Muscle of back (tissue), 11 donors: ENCODE data around the gene PDLIM7. TPM values are rescaled to one million over a fixed set of nuclear protein-coding genes. Genes with fewer than 3 reads are reported as not detected.

ENCODE experiments used
- DNase-seq, 3 donors: peaks; one replicate each; pipeline versions ENCODE4 v3.0.0 to v3.0.0-alpha.2; 2013
- polyA plus RNA-seq, 10 donors: library from polyadenylated mRNA; unstranded; fragments of 120-200 nt; gene quantifications; one replicate each; pipeline ENCODE4 v1.2.1, GENCODE V29; 2013; ENCODE audit not compliant: insufficient read length in 10 of 10

Gene PDLIM7
- polyA plus RNA-seq, 10 donors: 167 to 339 (median 246) TPM

DNA sequence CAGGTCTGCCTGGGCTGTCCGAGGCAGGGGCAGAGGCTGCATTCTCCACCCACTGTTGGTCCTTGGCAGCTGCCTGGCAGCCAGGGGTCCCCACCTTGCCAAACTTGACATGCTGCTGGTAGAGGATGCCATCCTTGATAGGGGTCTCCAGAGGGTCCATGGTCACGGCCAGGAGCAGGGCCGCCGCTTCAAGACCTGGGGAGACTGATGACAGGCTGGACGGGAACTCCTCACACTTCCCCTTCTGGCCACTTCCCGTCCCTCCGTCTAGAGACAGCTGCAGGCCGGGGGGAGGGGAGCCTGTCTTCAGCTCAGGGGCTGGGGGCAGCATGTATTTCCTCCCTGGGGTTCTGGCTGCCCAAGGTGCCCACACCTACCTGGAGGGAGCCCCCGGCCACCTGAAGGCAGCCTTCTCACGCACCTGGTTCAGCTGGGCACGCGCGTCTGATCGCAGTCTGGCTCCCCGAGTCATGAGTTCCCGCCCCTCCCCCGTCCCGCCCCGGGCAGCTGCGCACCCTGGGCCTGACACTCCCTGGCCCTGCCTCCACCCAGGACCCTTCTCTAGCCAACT lies 12.1 kb upstream of the PDLIM7 start, which contains the start of gene DOK3:
Gene DOK3 (minus strand): TSS at position 446 of the 571 bp plus-strand sequence. CDS start 286 bp downstream, at position 160.
- peak in 1 of 3 donors; percentile 64 for DNase-seq

DNA sequence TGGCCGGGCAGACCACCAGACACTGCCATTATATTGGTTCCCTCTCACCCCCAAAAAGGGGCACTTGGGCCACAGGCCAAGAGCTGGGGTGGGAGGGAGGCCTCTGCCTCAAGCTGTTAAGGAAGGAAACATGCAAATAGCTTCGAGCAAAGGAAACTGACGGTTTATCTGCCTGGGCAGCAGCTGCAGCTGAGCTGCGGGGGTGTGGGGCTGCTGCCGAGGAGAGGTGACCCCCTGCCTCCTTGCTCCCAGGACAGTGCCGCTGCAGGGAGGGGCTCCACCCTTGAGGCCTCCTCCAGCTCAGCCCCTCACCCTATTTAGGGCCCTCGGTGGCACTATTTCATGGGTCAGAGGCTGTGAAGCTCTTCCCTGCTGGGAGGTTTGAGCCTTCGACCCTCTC lies 11.4 kb upstream of the PDLIM7 start:
- DNase-seq: no peak

DNA sequence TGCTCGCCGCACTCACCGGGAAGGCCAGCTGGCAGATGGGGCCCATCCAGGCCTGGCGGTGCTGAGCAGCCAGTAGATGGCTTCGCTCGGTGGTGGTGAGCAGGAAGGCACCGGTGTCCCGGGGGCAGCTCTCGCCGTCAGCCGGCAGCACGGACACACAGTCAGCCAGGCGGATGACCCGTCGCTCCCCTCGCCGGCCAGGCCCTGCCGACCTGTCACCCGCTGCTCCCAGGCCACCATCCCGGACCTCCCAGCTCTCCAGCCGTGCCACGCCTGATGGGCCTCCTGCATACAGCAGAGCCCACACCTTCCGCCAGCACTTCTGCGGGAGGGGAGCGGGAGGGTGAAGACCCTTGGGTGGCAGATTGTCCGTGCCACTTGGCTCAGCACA lies 10.8 kb upstream of the PDLIM7 start:
- no peak for DNase-seq

DNA sequence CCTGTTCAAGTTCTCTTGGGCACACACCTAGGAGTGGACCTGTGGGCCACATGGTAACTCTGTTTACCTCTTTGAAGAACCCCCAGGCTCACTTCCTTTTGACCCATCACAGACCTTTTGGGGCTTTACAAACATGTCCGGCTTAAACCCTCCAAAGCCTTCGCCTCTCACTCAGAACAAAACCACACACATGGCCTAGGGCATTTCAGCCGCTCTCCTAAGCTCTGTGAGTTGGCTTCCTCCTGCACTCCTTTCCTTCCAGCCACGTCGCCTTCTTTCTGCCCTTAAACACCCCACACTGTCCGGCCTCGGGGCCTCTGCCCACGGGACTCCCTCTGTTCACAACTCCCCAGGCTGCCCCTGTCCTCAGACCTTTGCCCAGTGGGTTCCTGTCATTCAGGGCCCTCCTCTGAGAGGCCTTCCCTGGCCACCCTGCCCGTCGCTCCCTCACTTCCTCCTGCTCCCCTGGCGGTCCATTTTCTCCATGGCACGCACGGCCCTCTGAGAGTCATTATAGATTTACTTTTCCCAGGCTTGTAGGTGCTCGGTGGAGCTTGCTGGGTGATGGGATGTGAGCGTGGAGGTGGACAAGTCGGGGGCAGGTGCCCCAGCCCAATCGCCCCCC lies 10.3 kb upstream of the PDLIM7 start:
- no peak for DNase-seq

DNA sequence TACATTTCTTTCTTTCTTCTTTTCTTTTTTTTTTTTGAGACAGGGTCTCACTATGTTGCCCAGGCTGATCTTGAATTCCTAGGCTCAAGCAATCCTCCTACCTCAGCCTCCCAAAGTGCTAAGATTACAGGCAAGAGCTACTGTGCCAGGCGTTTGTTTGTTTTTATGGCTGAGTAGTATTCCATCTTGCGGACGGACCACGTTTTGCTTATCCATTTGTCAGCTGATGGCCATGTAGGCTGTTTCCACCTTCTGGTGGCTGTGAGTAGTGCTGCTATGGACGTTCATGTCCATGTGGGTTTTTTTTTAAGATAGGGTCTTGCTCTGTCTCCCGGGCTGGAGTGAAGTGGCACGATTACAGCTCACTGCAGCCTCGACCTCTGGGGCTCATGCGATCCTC lies 9.8 kb upstream of the PDLIM7 start:
- DNase-seq: no peak

DNA sequence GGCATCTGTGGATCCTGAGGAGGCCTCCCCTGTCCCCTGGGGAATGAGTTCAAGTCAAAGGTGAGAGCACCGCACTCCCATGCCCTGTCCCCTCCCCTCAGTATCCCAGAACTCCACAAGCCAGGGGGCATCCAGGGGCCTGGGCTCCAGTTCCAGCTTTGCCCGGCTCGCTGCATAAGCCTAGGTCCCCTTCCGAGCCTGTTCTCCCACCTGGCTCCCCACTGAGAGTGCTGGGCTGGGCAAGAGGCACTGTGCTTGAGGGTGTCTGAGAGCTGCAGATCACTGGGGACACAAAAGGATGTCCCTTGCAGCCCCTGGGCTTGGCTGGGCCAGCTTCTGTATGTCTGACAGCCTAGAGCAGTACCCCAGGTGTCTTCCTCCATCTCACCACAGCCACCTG lies 7.7 kb upstream of the PDLIM7 start:
- no peak for DNase-seq

DNA sequence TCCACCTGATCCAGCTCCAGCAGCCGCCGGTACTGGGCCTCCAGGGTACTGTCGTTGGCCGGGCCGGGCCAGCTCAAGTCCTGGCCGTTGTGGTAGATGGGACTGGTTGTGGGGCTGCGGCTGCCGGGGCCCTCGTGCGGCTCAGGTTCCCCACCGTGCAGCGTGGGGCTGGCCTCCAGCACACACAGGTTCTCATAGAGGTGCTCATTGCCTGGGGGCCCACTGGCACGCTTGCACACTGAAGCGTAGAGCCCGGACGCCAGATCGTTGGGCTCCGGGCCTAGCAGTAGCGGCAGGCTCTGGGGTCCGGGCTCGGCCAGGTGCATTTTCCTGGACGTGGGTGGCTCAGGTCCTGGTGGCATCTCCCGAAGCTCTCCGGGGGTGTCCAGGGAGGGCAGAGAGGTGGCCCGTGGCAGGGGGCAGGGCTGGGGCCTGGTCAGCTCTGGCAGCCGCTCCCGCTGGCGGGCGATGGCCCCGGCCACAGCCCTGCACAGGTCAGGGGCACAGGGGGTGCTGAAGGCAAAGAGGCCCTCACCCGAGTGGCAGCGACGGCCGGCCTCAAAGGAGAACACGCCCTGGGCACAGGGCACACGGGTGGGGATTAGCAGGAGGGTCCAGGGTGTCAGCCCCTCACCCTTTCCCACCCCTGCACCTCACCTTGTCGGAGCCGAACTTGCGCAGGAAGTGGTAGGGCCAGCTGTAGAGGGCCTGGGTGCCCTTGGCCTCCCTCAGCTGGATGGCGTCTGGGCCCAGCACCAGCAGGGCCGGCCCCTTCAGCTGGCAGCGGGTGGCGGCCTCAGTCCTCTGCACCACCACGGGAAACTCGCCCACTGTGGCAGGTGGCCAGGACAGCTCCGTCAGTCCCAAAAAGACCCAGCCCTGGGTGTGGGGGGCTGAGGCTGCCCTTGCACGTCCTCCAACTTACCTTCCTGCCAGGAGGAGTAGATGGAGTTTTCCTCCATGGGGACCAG lies 7.0 kb upstream of the PDLIM7 start:
- no peak for DNase-seq

DNA sequence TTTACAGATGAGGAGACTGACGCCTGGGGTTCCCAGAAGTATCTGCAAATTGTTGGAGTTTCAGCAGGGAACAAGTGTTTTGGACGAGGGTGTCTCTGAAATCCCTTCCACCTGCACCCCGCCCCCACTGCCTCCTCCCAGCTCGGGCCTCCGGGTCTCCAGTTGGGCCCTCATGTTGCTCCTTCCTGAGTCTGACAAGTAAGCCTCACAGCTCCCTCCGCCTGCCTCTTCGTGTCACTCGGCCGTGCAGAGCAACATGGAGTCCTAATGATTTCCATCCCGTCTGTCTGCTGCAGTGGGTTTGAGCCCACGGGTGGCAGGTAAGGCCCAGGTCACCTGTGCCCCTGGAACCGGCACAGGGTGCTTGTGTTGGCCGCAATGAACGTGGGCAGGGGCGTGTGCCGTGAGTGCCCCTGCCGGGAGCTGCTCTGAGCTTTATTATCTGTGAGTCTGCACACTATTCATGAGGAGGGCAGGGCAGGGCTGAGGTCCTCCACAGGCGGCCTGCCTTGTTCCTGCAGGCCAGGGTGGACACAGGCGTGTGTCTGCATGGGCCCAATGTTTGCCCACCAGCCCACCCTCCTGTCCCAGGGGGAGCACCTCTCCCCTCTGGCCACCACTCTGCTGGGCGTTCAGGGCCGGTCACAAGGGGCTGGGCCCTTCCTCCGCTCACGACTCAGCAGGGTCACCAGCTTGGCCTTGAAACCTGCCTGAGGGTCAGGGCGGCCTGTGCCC lies 6.1 kb upstream of the PDLIM7 start:
- no peak for DNase-seq

DNA sequence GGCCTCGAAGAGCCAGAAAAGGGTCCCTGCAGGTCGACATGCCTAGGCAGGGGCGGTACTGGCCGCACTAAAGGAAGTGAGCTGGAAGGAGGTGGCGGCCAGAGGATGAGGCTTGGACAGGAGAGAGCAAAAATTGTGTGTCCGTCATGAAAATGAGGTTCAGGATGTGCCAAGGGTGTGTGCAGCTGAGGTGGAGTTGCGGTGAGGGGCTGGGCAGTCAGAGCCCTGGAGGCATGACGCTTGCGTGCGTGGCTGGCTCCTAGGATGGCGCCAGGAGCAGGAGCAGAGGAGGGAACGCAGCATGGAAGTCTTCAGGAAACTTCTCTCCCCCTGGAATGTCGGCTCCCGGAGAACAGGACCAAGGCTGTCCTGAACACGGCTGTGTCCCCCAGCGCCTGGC lies 5.5 kb upstream of the PDLIM7 start:
- no peak for DNase-seq

DNA sequence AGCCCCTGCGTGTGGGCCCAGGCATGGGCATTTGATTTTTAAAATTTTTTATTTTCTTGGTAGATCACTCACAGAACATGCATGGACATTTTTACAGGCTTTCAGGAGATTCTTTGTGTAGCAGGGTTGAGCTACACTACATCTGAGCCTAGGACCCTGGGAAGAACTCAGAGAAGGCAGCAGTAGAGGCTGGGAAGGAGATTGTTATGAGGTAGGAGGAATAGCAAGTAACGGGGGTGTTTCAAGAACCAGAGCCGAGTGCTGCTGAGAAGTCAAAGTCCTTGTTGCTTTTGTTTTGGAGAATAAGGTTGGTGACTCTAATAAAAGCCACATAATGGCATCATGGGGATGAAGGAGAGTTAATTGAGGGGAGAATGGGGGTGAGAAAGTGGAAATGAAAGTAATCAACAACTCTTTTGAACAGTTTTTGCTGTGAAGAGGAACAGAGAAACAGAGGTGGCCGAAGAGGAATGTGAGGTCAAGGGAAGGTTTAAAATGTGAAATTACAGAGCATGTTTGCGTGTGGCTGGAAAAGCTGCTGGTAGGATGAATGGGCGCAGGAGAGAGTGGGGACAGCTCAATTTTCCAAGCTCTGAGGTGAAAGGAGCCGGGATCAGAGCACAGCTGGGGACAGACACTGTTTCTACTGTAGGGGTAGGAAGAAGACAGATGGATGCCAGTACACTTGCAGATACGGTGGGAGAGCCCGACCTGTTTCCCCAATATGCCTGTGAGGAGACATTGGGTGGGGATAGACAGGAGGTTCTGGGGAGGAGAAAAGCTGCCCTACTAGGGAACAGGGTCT lies 4.7 kb upstream of the PDLIM7 start:
- no peak for DNase-seq

DNA sequence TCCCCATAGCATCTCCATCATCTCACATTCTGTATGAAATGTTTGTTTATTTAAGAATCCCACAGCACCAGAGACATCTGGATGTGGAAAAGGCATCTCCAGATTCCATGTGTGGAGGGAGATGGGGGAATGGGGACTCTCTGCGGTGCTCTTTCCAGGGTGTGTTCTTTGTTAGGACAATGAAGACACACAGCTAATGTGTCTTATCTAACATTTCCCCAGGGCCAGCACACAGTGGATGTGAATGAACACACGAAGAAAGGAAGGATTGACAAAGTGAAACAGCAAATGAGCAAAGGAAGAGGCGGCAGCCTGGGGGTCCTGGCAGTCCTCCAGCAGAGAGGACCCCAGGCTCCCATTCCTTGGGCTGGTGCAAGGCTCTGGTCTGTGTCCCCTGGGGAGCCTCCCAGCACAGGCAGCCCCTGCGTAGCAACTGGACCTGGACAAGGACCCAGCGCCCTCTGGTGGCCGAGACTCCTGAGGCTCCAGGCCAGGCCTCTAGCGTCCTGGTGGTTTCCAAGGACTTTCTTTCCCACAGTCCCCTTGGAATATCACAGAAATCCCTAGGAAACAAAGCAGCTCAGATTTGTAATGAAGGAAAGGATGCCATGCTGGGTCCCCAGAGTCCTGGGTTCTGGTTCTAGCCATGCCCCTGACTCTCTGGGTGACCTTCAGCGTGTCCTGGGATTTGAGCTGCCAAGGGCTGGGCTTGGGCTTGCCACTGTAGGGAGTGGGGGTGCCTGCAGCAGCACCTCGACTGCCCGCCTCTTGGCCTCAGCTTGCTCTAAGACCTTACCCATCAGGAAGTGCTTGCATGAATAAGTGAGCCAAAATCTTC lies 3.5 kb upstream of the PDLIM7 start:
- peak; percentile 75 to 92 (median 88) for DNase-seq

DNA sequence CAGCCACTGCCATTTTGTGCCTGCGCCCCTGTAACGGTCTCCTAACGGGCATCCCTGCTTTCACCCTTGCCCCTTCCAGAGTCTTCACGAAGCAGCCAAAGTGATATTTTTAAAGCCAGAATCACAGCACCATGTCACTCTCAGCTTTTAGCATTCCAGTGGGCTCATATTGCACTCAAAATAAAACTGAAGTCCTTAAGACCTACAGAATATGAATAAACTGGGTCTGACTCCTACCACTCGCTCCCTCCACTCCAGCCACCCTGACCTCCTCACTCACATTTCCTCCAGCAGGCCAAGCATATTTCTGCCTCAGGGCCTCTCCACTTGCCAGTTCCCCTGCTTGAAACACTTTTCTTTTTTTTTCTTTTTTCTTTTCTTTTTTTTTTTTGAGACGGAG lies 2.4 kb upstream of the PDLIM7 start:
- DNase-seq: no peak

DNA sequence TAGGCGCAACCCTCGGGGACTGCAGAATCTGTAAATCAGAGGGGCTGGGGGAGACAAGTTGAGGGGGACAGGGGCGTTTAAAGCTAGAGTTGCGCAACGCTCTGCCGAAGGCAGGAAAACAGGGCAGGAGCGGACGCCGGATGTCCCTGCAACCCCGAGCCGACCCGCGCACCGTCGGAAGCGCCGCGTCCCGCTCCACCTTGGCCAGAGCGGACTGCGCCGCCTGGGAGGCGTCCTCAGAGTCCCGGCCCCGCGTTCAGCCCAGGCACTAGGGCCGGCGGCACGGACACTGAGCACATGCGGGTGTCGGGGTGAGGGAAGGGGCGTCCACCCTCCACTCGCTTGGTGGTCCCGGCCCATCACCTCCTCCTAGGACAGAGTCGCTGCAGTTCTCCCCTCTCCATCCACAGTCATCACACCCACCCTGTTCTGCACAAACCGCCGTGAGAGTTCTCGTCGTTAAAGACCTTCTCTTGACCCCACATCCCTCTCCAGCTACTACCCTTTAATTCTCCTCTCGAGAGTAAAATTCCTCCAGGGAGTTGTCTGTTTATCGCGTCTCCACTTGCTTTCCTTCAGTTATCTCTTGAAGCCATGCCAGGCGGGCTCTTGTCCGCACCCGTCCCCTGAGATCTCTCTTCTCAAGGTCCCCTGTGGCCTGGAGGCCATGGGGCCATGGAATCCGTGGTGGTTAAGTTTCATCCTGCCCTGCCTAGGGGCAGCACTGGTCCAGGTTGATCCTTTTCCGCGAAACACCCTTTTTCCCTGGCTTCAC lies 796 bp upstream of the PDLIM7 start:
- no peak for DNase-seq

DNA sequence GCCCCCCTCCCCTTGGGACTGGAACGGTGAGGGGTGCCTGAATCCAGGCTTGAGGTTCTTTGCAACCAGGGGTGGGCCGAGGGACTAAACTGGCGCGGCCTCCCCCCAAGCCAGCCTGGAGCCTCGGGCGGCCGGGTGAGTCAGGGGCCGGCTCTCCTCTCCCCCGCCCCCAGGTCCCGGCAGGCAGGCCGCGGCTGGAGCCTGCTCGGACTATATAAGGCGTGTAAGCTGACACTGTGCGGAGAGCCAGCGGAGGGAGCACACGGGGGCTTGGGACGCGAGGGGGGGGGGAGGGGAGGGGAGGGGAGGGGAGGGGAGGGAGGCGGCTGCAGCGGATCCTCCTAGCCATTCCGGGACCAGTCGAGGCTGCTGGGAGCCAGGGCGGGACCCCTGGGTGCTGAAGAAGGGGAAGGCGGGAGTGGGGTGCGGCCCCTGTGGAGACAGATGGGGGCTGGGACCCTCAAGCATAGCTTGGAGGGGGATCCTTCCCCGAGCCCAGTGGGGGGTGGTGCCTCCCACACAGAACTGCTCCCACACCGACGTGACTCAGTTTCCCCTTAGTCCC lies 595 bp downstream of the PDLIM7 start:
- DNase-seq: peak; percentile 89 to 97 (median 95)

DNA sequence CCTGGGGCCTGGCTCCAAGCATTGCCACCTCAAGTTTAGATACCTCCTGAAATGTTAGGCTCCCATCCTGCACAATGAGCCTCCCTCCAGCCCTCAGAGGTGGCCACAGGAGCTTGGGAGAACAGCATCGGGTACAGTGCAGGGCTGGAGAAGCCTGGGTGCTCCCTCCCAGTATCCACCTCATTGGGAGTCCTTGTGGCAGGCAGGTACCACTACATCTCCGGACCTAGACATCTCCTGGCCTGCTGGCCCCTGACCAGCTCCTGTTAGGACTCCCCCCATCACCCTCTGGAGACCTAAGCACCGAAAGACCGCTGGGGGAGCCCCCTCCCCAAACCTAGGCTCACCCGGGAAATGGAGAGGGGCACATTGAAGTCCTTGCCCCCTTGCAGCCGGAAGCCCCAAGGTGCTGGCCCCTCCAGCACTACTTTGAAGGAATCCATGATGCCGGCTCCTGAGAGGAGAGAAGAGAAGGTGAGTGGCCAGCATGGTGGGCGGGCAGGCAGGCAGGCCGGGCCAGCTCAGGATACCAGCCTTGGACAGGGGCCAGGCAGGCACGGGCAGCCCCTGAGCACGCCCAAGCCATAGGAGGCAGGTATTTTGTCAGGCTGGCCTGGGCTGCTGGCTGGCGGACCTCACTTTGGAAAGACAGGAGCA lies 1.2 kb downstream of the PDLIM7 start:
- peak in 1 of 3 donors; percentile 59 for DNase-seq

DNA sequence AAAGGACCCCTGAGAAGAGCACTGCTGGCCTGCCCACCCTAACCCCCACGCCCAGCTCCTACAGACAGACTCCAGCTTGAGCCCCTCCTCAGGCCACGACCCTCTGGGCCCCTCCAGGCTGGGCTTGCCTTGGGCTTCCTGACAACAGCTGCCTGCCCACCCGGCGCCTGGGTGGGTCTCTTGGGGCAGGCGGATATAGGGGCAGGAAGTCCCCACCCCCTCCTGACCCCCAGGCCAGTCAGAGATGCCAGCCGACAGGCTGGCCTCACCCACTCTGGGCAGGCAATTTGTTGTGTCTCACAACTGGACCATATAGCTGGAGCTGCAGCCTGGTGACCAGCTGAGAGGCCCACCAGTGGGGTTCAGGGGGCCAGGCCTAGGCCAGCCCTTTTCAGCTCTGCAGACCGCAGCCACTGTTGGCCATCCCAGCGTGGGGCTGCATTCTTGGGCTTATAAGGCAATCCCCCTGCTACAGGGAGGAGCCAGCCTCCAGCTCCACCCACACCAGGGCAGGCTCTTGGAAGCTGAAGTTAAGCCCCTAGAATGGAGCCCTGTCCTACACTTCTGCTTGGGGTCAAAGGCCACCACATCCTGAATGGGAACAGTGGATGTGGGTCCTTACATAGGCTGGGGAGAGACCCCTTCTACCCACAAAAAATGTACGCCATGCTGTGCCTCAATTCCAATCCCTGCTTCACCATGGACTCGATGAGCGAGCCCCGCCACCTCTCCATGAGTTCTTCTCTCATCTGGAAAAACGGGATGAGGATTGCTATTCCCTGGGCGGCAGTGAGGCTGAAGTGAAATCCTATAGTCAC lies 2.0 kb downstream of the PDLIM7 start:
- peak; percentile 82 to 92 (median 90) for DNase-seq
